ENCODE results near the gene GRK7. TPM values are rescaled to one million over a fixed set of nuclear protein-coding genes. Genes with fewer than 3 reads are reported as not detected.

Gene GRK7
- total RNA-seq, 1 experiment from 2014 or later: not detected

DNA sequence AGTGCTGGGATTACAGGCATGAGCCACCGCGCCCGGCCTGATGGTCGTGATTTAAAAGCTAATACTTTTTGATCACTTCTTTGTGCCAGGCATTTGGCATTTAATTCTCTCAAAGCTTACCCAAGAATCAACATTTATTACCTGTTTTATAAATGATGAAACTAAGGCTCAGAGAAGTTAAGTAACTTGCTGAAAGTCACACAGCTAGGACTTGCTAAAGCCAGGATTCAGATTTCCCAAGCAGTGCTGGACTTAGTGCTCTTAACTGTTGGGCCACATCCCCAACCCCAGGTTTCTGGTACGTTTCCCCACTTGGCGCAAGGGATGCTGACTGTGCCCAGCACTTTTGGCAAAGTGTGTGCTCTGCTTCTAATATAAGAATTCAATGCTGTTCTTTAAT lies 10.5 kb downstream of the GRK7 start:
- H3K27me3 Mint-ChIP-seq (ENCODE audit: low read depth): peaks cover 3% of the 10 kb centered on the region
- Histone ChIP-seq H3K23ac (ENCODE audit: insufficient read length, low read depth, low read length) (no peak overlapping the region), H3K14ac (ENCODE audit: insufficient read depth, low read length) (no peak overlapping the region), H3K9ac (ENCODE audit: extremely low read depth, insufficient read length, low read length) (no peak overlapping the region), H2BK20ac (ENCODE audit: low read depth, low read length, poor library complexity, severe bottlenecking) (no peak overlapping the region), H4K91ac (ENCODE audit: insufficient read length, low read depth, low read length) (no peak overlapping the region), H3K23me2 (ENCODE audit: insufficient read length, low read depth, low read length, poor library complexity, severe bottlenecking) (no peaks in the 10 kb centered on the region), H2BK5ac (ENCODE audit: insufficient read length, low read length) (no peak overlapping the region), H3K27me3 (ENCODE audit: insufficient read depth, low read length) (no peaks in the 10 kb centered on the region), H3K18ac (ENCODE audit: insufficient read length, low read depth, low read length) (no peak overlapping the region), H3T11ph (ENCODE audit: low read length) (no peak overlapping the region), H3K9me3 (ENCODE audit: control insufficient read depth, low read depth, low read length) (no peaks in the 10 kb centered on the region), H4K20me1 (ENCODE audit: control insufficient read depth, insufficient read depth, insufficient read length) (no peaks in the 10 kb centered on the region), H2AK5ac (ENCODE audit: insufficient read length, low read length) (no peak overlapping the region), H3K4ac (ENCODE audit: low read depth, low read length) (no peak overlapping the region), H3K56ac (ENCODE audit: insufficient read length, low read depth, low read length) (no peak overlapping the region), H3K4me2 (ENCODE audit: insufficient read depth, insufficient read length, low read length) (no peak overlapping the region), H2BK12ac (ENCODE audit: insufficient read length, low read depth, low read length) (no peak overlapping the region), H3K79me2 (ENCODE audit: insufficient read depth, low read length) (no peaks in the 10 kb centered on the region), H3K4me1 (ENCODE audit: insufficient read depth, low read length) (no peaks in the 10 kb centered on the region), H4K5ac (ENCODE audit: insufficient read length, low read depth, low read length) (no peak overlapping the region), H2BK120ac (ENCODE audit: low read depth, low read length, poor library complexity, severe bottlenecking) (no peak overlapping the region), H2AFZ (ENCODE audit: low read length) (no peak overlapping the region), H4K8ac (replicated peaks; ENCODE audit: insufficient read length, low read depth, low read length) (no peak overlapping the region), H2BK15ac (ENCODE audit: low read depth, low read length) (no peak overlapping the region), H3K79me1 (ENCODE audit: insufficient read depth, low read depth, low read length, poor library complexity, severe bottlenecking) (no peaks in the 10 kb centered on the region), H3K27ac (ENCODE audit: insufficient read length, low read depth, low read length) (no peak overlapping the region)
- no peaks in the 10 kb centered on the region for H3K9me3 Mint-ChIP-seq
- peaks cover 7 to 9% of the 10 kb centered on the region in 2 experiments for H3K4me1 Mint-ChIP-seq
- no CpG with 5 or more reads among the region's 6 CpGs for WGBS (ENCODE audit: extremely low coverage, insufficient read length, low lambda C conversion rate)
- no peak for DNase-seq
- no peak overlapping the region for H3K4me3 Mint-ChIP-seq
- no peaks in the 10 kb centered on the region; a peak in 1 of 7 replicates for H3K36me3 Mint-ChIP-seq (ENCODE audit: insufficient read depth in 1 of 3, low read depth in 3 of 3)
- no peak overlapping the region for H3K27ac Mint-ChIP-seq
- TF ChIP-seq, protein P1, sequence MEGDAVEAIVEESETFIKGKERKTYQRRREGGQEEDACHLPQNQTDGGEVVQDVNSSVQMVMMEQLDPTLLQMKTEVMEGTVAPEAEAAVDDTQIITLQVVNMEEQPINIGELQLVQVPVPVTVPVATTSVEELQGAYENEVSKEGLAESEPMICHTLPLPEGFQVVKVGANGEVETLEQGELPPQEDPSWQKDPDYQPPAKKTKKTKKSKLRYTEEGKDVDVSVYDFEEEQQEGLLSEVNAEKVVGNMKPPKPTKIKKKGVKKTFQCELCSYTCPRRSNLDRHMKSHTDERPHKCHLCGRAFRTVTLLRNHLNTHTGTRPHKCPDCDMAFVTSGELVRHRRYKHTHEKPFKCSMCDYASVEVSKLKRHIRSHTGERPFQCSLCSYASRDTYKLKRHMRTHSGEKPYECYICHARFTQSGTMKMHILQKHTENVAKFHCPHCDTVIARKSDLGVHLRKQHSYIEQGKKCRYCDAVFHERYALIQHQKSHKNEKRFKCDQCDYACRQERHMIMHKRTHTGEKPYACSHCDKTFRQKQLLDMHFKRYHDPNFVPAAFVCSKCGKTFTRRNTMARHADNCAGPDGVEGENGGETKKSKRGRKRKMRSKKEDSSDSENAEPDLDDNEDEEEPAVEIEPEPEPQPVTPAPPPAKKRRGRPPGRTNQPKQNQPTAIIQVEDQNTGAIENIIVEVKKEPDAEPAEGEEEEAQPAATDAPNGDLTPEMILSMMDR (conservative IDR thresholded peaks at IDR 0.05): no peak
